ENCODE data around the gene UCHL1. TPM values are rescaled to one million over a fixed set of nuclear protein-coding genes. Genes with fewer than 3 reads are reported as not detected.

UCHL1 gene
- total RNA-seq, 1 donor from 2014 or later = 1,012 TPM

- H3K4me1 Mint-ChIP-seq (ENCODE audit: low read depth, unreplicated experiment) = peaks cover 20% of the 10 kb centered on the region
- TF ChIP-seq CTCF (IDR thresholded peaks at IDR 0.05; ENCODE audit: partially characterized antibody, unreplicated experiment) = no peak
- peak overlapping the region; percentile 18 for H3K27ac Mint-ChIP-seq (ENCODE audit: unreplicated experiment)
- H3K36me3 Mint-ChIP-seq (ENCODE audit: unreplicated experiment) = no peaks in the 10 kb centered on the region
- peaks cover 4% of the 10 kb centered on the region for H3K9me3 Mint-ChIP-seq (ENCODE audit: unreplicated experiment)
- DNase-seq = no peak
- peak overlapping the region; percentile 84 for H3K4me3 Mint-ChIP-seq (ENCODE audit: unreplicated experiment)
- peaks cover 6% of the 10 kb centered on the region for H3K27me3 Mint-ChIP-seq (ENCODE audit: unreplicated experiment)
Measured at GRCh38 chr4:41215155-41215554, 41.6 kb upstream of the UCHL1 start.

DNA sequence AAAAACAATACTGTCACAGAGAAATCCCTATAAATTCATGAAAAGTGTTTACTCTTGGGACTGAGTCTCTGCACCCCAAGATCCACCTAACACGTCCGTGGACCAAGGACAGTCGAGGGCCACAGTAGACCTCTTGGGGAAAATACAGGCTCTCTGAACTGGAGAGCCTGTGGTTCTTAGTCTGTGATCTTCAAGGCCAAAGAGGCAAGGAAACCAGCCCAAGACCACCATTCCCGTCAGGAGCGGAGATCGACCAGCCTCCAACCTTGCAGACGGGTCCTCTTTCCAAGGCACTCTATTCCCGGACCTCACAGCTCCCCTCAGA is 40.8 kb upstream of the UCHL1 start:
- TF ChIP-seq CTCF (IDR thresholded peaks at IDR 0.05; ENCODE audit: partially characterized antibody, unreplicated experiment) = no peak
- no peak for DNase-seq
- Mint-ChIP-seq H3K4me1 (ENCODE audit: low read depth, unreplicated experiment) (peaks cover 20% of the 10 kb centered on the region), H3K36me3 (ENCODE audit: unreplicated experiment) (no peaks in the 10 kb centered on the region), H3K4me3 (ENCODE audit: unreplicated experiment) (peak overlapping the region; percentile 84), H3K27me3 (ENCODE audit: unreplicated experiment) (peaks cover 6% of the 10 kb centered on the region), H3K9me3 (ENCODE audit: unreplicated experiment) (peaks cover 4% of the 10 kb centered on the region), H3K27ac (ENCODE audit: unreplicated experiment) (peak overlapping the region; percentile 69)

GRCh38 chr4:41216294-41217019 is 40.3 kb upstream of the UCHL1 start:
- Mint-ChIP-seq H3K27ac (ENCODE audit: unreplicated experiment) (peak overlapping the region; percentile 98), H3K36me3 (ENCODE audit: unreplicated experiment) (no peaks in the 10 kb centered on the region), H3K27me3 (ENCODE audit: unreplicated experiment) (peaks cover 6% of the 10 kb centered on the region), H3K9me3 (ENCODE audit: unreplicated experiment) (peaks cover 4% of the 10 kb centered on the region), H3K4me3 (ENCODE audit: unreplicated experiment) (peak overlapping the region; percentile 96), H3K4me1 (ENCODE audit: low read depth, unreplicated experiment) (peaks cover 20% of the 10 kb centered on the region)
- peak; percentile 83 for DNase-seq
- peak; percentile 19 for TF ChIP-seq CTCF (IDR thresholded peaks at IDR 0.05; ENCODE audit: partially characterized antibody, unreplicated experiment)

GRCh38 chr4:41217020-41217333 is 39.8 kb upstream of the UCHL1 start:
- Mint-ChIP-seq H3K4me3 (ENCODE audit: unreplicated experiment) (peak overlapping the region; percentile 96), H3K27ac (ENCODE audit: unreplicated experiment) (peak overlapping the region; percentile 98), H3K4me1 (ENCODE audit: low read depth, unreplicated experiment) (peaks cover 20% of the 10 kb centered on the region), H3K27me3 (ENCODE audit: unreplicated experiment) (peaks cover 6% of the 10 kb centered on the region), H3K9me3 (ENCODE audit: unreplicated experiment) (peaks cover 4% of the 10 kb centered on the region), H3K36me3 (ENCODE audit: unreplicated experiment) (no peaks in the 10 kb centered on the region)
- TF ChIP-seq CTCF (IDR thresholded peaks at IDR 0.05; ENCODE audit: partially characterized antibody, unreplicated experiment) = no peak
- DNase-seq = no peak

GRCh38 chr4:41217374-41217773 is 39.4 kb upstream of the UCHL1 start:
- Mint-ChIP-seq H3K36me3 (ENCODE audit: unreplicated experiment) (no peaks in the 10 kb centered on the region), H3K4me3 (ENCODE audit: unreplicated experiment) (peak overlapping the region; percentile 96), H3K9me3 (ENCODE audit: unreplicated experiment) (peaks cover 4% of the 10 kb centered on the region), H3K27me3 (ENCODE audit: unreplicated experiment) (peaks cover 6% of the 10 kb centered on the region), H3K4me1 (ENCODE audit: low read depth, unreplicated experiment) (peaks cover 18% of the 10 kb centered on the region), H3K27ac (ENCODE audit: unreplicated experiment) (no peak overlapping the region)
- no peak for TF ChIP-seq CTCF (IDR thresholded peaks at IDR 0.05; ENCODE audit: partially characterized antibody, unreplicated experiment)
- no peak for DNase-seq

Data from glutamatergic neuron (in vitro differentiated cells).